Subcutaneous adipose tissue (tissue), 4 donors: ENCODE data around the gene POLL. TPM values are rescaled to one million over a fixed set of nuclear protein-coding genes. Genes with fewer than 3 reads are reported as not detected.

Source experiments
- CTCF ChIP-seq: fragments of 450-650 bp; IDR thresholded peaks from one replicate; pipeline ENCODE4 v1.5.1; 2016; ENCODE audit warnings: low read depth, mild to moderate bottlenecking, control low read depth, antibody characterized with exemption, moderate library complexity
- total RNA-seq, 4 donors: library from RNA; depleted of rRNA; stranded (reverse); fragments of >200 nt; gene quantifications; one replicate each; pipeline ENCODE4 v1.1.0, GENCODE V29; 2016

The POLL gene
- total RNA-seq, 4 donors from 2014 or later, result 11.9 to 30.7 (median 21.4) TPM

GRCh38 chr10:101602761-101603398 lies 14.8 kb upstream of the POLL start:
- no peak for TF ChIP-seq CTCF

GRCh38 chr10:101601541-101601940 lies 13.5 kb upstream of the POLL start:
- TF ChIP-seq CTCF, result no peak

- TF ChIP-seq CTCF, result no peak
These were observed 9.2 kb upstream of the POLL start for GRCh38 chr10:101597091-101597900.

GRCh38 chr10:101595591-101596433 lies 7.8 kb upstream of the POLL start:
- no peak for TF ChIP-seq CTCF

- TF ChIP-seq CTCF, result no peak
These were observed 822 bp upstream of the POLL start for GRCh38 chr10:101588879-101589278.

GRCh38 chr10:101585841-101586240 lies 2.2 kb downstream of the POLL start:
- TF ChIP-seq CTCF, result no peak
